Measurements from ENCODE around the gene KASH5.

- TF ChIP-seq EZH2phosphoT487 (IDR thresholded peaks at IDR 0.05; ENCODE audit: low read depth) (no peak), CTCF (IDR thresholded peaks at IDR 0.05; ENCODE audit: low read depth, low read length) (no peak)
Observed at GRCh38 chr19:49347191-49347590, 40.9 kb upstream of the KASH5 start.
